ENCODE results near the gene PTPRR.

GRCh38 chr12:70719672-70720420 lies 200.7 kb downstream of the PTPRR start:
- TF ChIP-seq POLR2A (IDR thresholded peaks at IDR 0.05) (no peak), CTCF (IDR thresholded peaks at IDR 0.05) (peak; percentile 80 to 97 (median 92))

Measured in heart left ventricle (tissue), 13 donors.